ENCODE data around the gene DRAM1. TPM values are rescaled to one million over a fixed set of nuclear protein-coding genes. Genes with fewer than 3 reads are reported as not detected.
"Not testable (repeated sequence)": the region's sequence is repeated elsewhere in the genome, so short reads cannot be mapped to it uniquely, and the experiment has no call there.

DRAM1 gene
- total RNA-seq, 1 experiment from 2014 or later = 12.4 TPM

DNA sequence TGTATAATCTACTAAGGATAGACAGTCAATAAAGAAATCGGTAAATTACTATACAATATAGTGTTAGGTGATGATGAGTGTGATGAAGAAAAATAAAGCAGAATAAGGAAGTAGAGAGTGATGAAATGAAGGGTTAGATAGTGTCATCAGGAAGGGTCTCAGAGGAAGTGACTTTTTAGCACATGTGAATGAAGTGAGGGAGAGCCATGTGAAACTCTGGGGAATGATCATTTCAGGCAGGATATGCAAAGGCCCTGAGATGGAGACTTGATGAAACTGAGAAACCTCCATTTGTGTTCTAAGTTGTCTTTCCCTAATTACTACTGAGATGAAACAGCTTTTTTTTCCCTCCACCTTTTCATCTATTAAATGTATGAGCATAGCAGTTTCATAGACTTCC is 27.2 kb upstream of the DRAM1 start:
- H3K4me3 ChIP-seq = no peak overlapping the region
- H3K9me3 ChIP-seq (replicated peaks) = no peaks in the 10 kb centered on the region
- no peaks in the 10 kb centered on the region for H3K4me1 ChIP-seq (replicated peaks)
- H3K27me3 ChIP-seq (replicated peaks) = no peaks in the 10 kb centered on the region
- H3K36me3 ChIP-seq = no peaks in the 10 kb centered on the region
- no peak for DNase-seq (ENCODE audit: low read depth in 1 of 2, low spot score in 2 of 2)
- no peak overlapping the region for H3K27ac ChIP-seq

DNA sequence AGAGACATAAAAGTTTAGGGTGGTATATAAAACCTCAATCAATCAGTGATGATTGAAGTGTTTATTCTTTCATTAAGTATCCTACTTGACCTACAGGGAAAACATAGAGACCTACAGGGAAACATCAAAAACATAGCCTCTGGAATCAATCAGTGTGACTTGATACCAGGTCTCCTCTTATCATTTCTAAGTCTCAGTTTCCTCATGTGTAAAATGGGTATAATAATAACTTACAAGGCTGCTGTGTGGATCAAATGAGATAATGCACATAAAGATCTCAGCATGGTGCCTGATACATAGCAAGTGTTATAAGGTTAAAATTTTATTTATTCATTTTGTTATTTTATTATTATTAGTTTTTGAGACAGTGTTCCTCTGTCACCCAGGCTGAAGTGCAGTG is 24.4 kb upstream of the DRAM1 start:
- DNase-seq (ENCODE audit: low read depth in 1 of 2, low spot score in 2 of 2) = no peak
- Histone ChIP-seq H3K4me3 (no peak overlapping the region), H3K4me1 (replicated peaks) (peaks cover 6% of the 10 kb centered on the region), H3K36me3 (no peaks in the 10 kb centered on the region), H3K9me3 (replicated peaks) (no peaks in the 10 kb centered on the region), H3K27me3 (replicated peaks) (no peaks in the 10 kb centered on the region), H3K27ac (no peak overlapping the region)

GRCh38 chr12:101854747-101855146 is 22.6 kb upstream of the DRAM1 start:
- Histone ChIP-seq H3K36me3 (no peaks in the 10 kb centered on the region), H3K4me3 (no peak overlapping the region), H3K27ac (no peak overlapping the region), H3K9me3 (replicated peaks) (no peaks in the 10 kb centered on the region), H3K4me1 (replicated peaks) (peaks cover 6% of the 10 kb centered on the region), H3K27me3 (replicated peaks) (no peaks in the 10 kb centered on the region)
- DNase-seq (ENCODE audit: low read depth in 1 of 2, low spot score in 2 of 2) = no peak

- no peaks in the 10 kb centered on the region for H3K36me3 ChIP-seq
- no peaks in the 10 kb centered on the region for H3K9me3 ChIP-seq (replicated peaks)
- no peak overlapping the region for H3K27ac ChIP-seq
- peaks cover 6% of the 10 kb centered on the region for H3K4me1 ChIP-seq (replicated peaks)
- DNase-seq (ENCODE audit: low read depth in 1 of 2, low spot score in 2 of 2) = no peak
- no peaks in the 10 kb centered on the region for H3K27me3 ChIP-seq (replicated peaks)
- no peak overlapping the region for H3K4me3 ChIP-seq
Measured at GRCh38 chr12:101855364-101855884, 22.0 kb upstream of the DRAM1 start.

GRCh38 chr12:101855976-101856375 is 21.4 kb upstream of the DRAM1 start:
- no peak overlapping the region for H3K4me3 ChIP-seq
- no peaks in the 10 kb centered on the region for H3K9me3 ChIP-seq (replicated peaks)
- H3K36me3 ChIP-seq = no peaks in the 10 kb centered on the region
- H3K27me3 ChIP-seq (replicated peaks) = no peaks in the 10 kb centered on the region
- H3K4me1 ChIP-seq (replicated peaks) = peaks cover 6% of the 10 kb centered on the region
- no peak overlapping the region for H3K27ac ChIP-seq
- no peak for DNase-seq (ENCODE audit: low read depth in 1 of 2, low spot score in 2 of 2)

DNA sequence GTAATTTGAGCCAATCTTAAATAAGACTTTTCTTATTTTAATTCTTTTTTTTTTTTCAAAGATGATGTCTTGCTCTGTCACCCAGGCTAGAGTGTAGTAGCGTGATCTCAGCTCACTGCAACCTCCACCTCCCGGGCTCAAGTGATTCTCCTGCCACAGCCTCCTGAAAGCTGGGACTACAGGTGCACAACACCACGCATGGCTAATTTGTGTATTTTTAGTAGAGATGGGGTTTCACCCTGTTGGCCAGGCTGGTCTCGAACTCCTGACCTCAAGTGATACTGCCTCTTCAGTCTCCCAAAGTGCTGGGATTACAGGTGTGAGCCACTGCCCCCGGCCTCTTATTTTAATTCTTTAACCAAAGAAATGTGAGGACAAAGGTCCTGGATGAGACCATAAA is 20.8 kb upstream of the DRAM1 start:
- not testable (repeated sequence) for H3K27ac ChIP-seq; H3K4me1 ChIP-seq (replicated peaks); H3K9me3 ChIP-seq (replicated peaks); H3K4me3 ChIP-seq; H3K36me3 ChIP-seq; H3K27me3 ChIP-seq (replicated peaks); DNase-seq (ENCODE audit: low read depth in 1 of 2, low spot score in 2 of 2)

GRCh38 chr12:101857043-101857558 is 20.3 kb upstream of the DRAM1 start:
- H3K4me3 ChIP-seq = no peak overlapping the region
- H3K36me3 ChIP-seq = no peaks in the 10 kb centered on the region
- no peak overlapping the region for H3K27ac ChIP-seq
- no peaks in the 10 kb centered on the region for H3K9me3 ChIP-seq (replicated peaks)
- DNase-seq (ENCODE audit: low read depth in 1 of 2, low spot score in 2 of 2) = no peak
- H3K4me1 ChIP-seq (replicated peaks) = peaks cover 6% of the 10 kb centered on the region
- no peaks in the 10 kb centered on the region for H3K27me3 ChIP-seq (replicated peaks)

- peaks cover 6% of the 10 kb centered on the region for H3K4me1 ChIP-seq (replicated peaks)
- no peaks in the 10 kb centered on the region for H3K27me3 ChIP-seq (replicated peaks)
- H3K36me3 ChIP-seq = no peaks in the 10 kb centered on the region
- no peaks in the 10 kb centered on the region for H3K9me3 ChIP-seq (replicated peaks)
- no peak for DNase-seq (ENCODE audit: low read depth in 1 of 2, low spot score in 2 of 2)
- H3K27ac ChIP-seq = no peak overlapping the region
- H3K4me3 ChIP-seq = no peak overlapping the region
Measured at GRCh38 chr12:101858361-101858760, 19.0 kb upstream of the DRAM1 start.

- H3K4me1 ChIP-seq (replicated peaks) = peaks cover 6% of the 10 kb centered on the region
- no peaks in the 10 kb centered on the region for H3K27me3 ChIP-seq (replicated peaks)
- H3K27ac ChIP-seq = no peak overlapping the region
- H3K36me3 ChIP-seq = no peaks in the 10 kb centered on the region
- H3K4me3 ChIP-seq = no peak overlapping the region
- no peak for DNase-seq (ENCODE audit: low read depth in 1 of 2, low spot score in 2 of 2)
- no peaks in the 10 kb centered on the region for H3K9me3 ChIP-seq (replicated peaks)
Measured at GRCh38 chr12:101859664-101860607, 17.4 kb upstream of the DRAM1 start.

DNA sequence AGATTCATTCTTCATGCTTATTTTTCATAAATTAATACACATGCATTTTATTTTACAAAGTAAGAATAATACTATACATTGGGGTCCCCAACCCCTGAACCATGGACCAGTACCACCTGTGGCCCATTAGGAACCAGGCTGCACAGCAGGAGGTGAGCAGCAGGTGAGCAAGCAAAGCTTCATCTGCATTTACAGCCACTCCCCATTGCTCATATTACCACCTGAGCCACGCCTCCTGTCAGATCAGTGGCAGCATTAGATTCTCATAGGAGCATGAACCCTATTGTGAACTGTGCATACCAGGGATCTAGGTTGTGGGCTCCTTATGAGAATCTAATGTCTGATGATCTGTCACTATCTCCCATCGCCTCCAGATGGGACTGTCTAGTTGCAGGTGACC is 15.7 kb upstream of the DRAM1 start:
- not testable (repeated sequence) for H3K27ac ChIP-seq; H3K9me3 ChIP-seq (replicated peaks); H3K36me3 ChIP-seq; H3K4me3 ChIP-seq; H3K27me3 ChIP-seq (replicated peaks); DNase-seq (ENCODE audit: low read depth in 1 of 2, low spot score in 2 of 2); H3K4me1 ChIP-seq (replicated peaks)

- Histone ChIP-seq H3K4me3 (no peak overlapping the region), H3K27ac (no peak overlapping the region), H3K4me1 (replicated peaks) (peaks cover under 1% of the 10 kb centered on the region), H3K36me3 (no peaks in the 10 kb centered on the region), H3K27me3 (replicated peaks) (no peaks in the 10 kb centered on the region), H3K9me3 (replicated peaks) (no peaks in the 10 kb centered on the region)
- no peak for DNase-seq (ENCODE audit: low read depth in 1 of 2, low spot score in 2 of 2)
Measured at GRCh38 chr12:101862245-101862644, 15.1 kb upstream of the DRAM1 start.

GRCh38 chr12:101863981-101864380 is 13.4 kb upstream of the DRAM1 start:
- no peaks in the 10 kb centered on the region for H3K36me3 ChIP-seq
- no peaks in the 10 kb centered on the region for H3K9me3 ChIP-seq (replicated peaks)
- H3K4me3 ChIP-seq = no peak overlapping the region
- H3K4me1 ChIP-seq (replicated peaks) = no peaks in the 10 kb centered on the region
- H3K27ac ChIP-seq = no peak overlapping the region
- no peak for DNase-seq (ENCODE audit: low read depth in 1 of 2, low spot score in 2 of 2)
- no peaks in the 10 kb centered on the region for H3K27me3 ChIP-seq (replicated peaks)

- Histone ChIP-seq H3K9me3 (replicated peaks) (no peaks in the 10 kb centered on the region), H3K4me3 (no peak overlapping the region), H3K36me3 (no peaks in the 10 kb centered on the region), H3K27ac (no peak overlapping the region), H3K4me1 (replicated peaks) (no peaks in the 10 kb centered on the region), H3K27me3 (replicated peaks) (no peaks in the 10 kb centered on the region)
- DNase-seq (ENCODE audit: low read depth in 1 of 2, low spot score in 2 of 2) = no peak
Measured at GRCh38 chr12:101866615-101867373, 10.6 kb upstream of the DRAM1 start.

DNA sequence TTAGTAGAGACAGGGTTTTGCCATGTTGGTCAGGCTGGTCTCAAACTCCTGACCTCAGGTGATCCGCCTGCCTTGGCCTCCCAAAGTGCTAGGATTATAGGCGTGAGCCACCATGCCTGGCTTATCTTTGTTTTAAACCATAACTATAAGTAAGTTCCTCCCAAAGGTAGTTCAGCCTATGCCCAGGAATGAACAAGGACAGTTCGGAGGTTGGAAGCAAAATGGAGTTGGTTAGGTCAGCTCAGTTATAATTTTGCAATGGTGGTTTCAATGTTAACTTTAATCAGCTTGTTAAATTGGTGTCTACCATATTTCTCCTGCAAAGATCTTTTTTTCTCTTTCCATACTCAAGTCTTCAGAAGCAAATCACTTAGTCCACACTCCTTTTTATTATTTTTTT is 9.8 kb upstream of the DRAM1 start:
- H3K4me3 ChIP-seq; H3K9me3 ChIP-seq (replicated peaks); H3K27ac ChIP-seq; H3K36me3 ChIP-seq; DNase-seq (ENCODE audit: low read depth in 1 of 2, low spot score in 2 of 2); H3K4me1 ChIP-seq (replicated peaks); H3K27me3 ChIP-seq (replicated peaks): not testable (repeated sequence)

Data from SJSA1 (cell line).